Stimulated activated naive CD8-positive, alpha-beta T cell treated with anti-CD3 and anti-CD28 coated beads, Interleukin-15, Interleukin-2, amounts not matched to agents 100 U/mL and 50 U/mL, for 24 hours (primary cell): ENCODE measurements around the gene MFAP3.
"Not testable (repeated sequence)": the region's sequence is repeated elsewhere in the genome, so short reads cannot be mapped to it uniquely, and the experiment has no call there.

Experiments
- ATAC-seq: fragments of 150-1000 bp; cut with Tn5 transposase; one replicate; pipeline ENCODE4 v1.10.0; 2021
- DNase-seq: peaks from one replicate; pipeline ENCODE4 v3.0.0; 2021

MFAP3 gene

DNA sequence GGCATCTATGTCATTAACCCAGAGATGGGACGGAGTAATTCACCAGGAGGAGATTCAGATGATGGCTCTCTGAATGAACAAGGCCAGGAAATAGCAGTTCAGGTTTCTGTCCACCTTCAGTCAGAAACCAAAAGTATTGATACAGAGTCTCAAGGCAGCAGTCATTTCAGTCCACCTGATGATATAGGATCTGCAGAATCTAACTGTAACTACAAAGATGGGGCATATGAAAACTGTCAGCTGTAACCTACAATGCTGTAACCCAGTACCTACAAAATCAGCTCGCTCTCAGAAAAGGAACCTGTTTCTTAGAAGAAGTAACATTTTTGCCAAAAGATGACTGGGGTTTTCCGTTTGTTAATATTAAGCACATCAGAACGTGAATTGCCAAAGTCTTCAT lies 14.7 kb downstream of the MFAP3 start:
- no peak for ATAC-seq
- DNase-seq, result no peak

DNA sequence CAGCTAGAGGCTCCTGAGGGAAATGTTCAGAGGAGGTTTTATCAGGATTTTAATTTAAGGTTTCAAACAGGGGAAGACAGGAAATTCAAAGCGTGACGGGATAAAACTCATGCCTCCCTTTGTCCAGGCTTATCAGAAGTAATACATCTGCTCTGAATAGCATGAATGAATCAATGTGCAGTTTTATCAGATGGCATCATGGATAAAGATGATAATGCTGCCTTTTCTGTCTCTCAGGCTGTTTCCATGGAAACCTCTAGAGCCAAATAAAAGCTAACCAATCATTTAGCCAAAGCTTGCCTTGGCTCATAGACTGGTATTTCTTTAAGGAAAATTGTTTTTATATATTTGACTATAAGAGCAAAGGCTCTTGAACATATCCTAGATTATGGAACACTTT lies 16.4 kb downstream of the MFAP3 start:
- DNase-seq (no peak), ATAC-seq (no peak)

DNA sequence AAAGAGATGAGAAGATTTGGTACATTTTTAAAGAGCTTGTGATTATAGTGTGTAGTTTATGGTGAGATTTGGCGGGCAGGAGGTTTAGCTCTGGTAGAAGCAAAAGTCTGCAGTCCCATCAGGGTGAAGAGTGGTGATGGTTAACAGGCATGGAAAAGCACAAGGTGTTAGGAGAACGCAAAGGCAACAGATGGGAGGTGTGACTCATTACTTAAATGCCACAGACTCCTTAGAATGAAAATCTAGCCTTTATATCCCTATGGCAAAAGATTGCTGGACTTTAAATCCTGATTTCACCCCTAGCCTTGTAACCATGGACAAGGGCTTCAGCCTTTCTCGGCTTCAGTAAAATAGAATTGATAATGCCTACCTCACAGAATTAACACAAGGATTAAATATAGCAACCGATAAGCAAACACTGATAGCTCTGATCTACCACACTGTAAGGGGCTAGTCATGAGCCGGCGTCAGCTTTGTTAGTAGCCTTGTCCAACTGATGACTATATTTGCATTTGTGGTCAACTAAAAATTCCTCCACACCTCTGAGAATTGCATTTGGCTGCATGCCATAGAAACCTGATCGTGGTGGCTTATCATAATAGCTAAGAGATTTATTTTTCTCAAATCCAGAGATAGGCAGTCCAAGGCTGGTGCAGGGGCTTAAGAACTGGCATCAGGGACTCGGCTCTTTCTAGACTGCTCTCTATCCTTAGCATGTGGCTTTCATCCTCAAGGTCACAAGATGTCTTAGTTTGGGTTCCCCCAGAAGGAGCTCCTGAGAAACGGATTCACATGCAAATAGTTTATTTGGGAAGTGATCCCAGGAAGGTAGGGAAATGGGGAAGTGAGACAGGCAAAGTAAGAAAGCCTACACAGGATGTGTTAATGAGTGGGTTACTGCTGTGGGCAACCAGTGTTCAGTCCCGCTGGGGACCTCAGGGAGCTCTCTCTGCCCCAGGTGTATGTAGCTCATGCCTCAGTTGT lies 19.6 kb downstream of the MFAP3 start:
- no peak for DNase-seq
- ATAC-seq, result no peak

DNA sequence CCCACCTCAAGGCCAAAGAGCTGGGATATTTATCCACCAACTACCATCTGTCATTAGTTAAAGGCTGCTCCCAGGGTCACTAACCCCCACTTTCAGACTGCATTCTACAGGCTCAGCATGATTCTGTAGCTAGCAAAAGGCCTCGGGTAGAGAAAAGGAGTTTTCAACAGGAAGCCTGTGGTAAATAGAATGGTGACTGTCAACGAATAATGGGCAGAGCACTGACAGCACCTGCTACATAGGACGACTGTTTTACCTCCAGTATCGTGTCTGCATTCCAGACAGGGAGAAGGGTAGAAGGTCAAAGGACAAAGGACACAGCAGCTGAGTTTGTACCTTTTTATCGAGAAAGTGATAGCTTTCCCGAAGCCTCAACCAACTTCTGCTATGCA lies 20.3 kb downstream of the MFAP3 start:
- ATAC-seq, result no peak
- no peak for DNase-seq

DNA sequence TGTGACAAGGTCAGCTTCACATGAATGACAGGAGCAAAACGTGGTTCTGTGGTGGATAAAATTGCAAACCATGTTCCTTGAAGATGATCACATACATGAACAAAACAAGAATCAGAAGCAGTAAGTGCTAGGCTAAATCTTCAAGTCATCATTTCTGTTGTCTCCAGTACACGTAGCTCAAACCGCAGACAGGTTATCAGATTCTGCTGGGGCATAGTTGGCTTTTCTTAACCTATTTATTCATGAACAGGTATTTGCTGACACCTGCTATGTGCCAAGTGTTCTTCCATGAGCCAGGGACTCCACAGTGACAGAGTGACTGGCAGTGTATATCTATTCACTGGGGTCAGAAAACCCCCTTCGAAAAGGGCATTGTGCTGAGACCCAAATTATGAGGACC lies 20.8 kb downstream of the MFAP3 start:
- ATAC-seq, result no peak
- no peak for DNase-seq

DNA sequence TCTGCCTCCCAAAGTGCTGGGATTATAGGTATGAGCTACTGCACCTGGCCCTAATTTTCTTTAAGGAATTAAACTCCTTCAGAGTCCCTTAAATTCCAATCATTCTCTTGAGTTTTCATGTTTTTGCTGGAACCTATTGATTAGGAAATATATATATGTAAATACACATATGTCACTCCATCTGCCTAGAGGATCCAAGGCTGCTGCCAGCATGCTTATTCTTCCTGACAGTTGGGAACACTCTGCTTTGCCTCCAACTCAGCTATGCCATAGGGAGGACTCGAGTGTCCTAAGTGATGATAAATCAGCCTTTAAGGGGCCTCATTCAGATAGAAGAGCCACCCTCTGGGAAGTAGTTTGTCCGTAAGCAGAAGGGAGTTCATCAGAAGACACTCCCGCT lies 21.8 kb downstream of the MFAP3 start:
- DNase-seq (no peak), ATAC-seq (no peak)

DNA sequence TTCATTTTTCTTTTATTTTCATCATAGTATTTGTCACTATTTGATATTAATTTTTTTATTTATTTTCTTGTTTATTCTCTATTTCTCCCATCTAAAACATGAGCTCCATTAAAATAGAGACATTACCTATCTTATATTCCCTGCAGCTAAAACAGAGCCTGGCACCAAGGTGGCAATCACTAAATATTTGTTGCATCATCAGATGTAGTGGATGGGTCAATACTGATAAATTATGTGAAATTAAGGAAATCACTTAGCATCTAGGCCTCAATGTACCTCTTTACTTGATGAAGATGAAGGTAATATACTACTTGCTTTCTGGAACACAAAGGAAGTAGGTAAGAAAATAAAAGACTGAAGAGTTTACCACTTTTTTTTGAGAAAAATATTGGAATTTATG lies 24.6 kb downstream of the MFAP3 start:
- no peak for DNase-seq
- no peak for ATAC-seq

DNA sequence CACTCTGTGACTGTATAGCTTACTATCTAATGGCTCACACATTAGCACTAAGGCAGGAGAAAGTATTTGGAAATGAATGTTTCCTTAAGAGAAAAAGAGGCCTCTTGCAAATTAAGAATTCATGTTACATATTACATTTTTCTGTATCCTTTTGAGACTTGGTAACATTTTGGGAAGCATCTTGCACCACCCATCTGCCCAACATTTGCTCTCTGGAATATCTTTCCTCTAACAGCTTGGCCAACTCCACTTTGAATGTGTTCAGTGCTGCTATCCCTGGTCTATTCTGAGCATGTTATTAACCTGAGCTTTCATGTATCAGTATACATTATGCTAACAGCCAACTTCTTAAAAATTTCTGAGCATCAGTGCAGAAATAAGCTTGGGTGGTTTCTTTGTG lies 27.2 kb downstream of the MFAP3 start:
- DNase-seq, result no peak
- no peak for ATAC-seq

DNA sequence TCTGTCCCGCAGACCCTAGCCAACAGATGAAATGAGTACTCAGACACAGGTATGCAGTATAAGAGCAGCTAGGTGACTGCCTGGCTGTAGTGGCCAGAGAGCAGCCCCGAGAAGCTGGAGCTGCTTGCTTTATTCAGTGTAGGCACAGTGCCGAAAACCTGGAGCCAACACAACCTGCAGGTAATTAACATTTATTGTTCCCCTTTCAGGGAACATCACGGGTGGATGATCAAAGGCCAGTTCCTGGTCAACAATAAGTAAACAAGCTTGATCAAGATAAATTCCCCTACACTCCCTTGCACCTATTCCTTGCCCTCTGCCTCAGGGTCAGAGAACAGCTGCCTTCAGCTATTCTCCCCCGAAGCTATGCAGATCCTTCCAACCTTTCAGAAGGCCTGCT lies 31.1 kb downstream of the MFAP3 start:
- ATAC-seq, DNase-seq: not testable (repeated sequence)

DNA sequence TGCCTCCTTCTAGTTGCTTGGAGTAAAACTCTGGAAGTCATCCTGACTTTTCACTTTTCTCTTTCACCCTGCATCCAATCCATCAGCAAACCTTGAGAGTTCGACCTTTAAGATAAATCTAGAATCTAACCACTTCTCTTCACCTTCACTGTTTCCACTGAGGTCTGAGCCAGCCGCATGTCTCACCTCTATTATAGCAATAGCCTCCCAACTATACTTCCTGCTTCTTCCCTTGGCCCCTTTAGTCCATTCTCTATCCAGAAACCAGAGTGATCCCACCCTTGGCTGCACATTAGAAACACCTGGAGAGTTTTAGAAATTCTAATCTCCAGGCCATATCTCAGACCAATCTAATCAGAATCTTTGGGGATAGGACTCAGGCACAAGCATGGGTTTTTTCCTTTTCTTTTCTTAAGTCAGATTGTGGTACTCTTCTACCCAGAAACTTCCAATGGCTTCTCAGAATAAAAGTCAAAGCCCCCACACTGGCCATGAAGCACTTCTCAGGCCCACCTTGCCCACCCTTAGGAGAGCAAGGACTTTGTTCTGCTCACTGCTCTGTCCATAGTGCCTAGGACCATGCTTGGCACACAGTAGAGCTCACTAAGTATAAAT lies 33.1 kb downstream of the MFAP3 start:
- ATAC-seq (no peak), DNase-seq (no peak)

DNA sequence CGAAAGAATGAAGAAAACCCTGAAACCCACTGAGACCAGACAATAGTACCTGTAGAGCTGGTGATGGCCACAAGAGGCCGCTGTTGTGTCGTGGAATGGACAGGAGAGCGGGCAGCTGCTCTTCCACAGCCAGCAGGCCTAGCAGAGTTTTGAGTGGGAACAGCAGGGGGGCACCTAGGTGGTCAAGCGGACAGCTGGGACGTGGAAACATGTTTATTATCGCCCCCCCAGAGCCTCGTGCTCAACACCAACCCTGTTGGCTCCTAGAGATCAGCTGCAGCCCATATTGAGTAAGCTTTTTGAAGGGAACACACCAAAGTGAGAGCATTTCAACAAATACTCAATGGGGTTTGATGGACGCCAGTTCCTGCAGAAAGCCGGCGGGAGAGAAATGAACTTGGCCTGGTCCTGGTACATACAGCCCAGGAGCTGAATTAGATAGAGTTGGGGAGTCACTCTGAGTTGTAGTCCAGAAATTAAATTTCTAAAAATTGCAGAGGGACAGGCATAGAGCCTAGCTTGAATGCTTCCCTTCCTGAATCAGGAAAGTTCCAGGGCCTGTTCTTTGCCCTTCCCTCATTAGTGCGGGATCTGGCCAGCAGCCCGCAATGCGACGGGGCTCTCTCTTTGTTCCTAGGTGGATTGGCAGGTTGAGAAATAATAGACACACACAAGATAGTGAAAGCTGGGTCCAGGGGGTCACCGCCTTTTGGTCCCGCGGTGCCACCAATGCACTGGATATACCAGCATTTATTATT lies 33.8 kb downstream of the MFAP3 start:
- ATAC-seq (peak; percentile 78), DNase-seq (peak; percentile 86)

DNA sequence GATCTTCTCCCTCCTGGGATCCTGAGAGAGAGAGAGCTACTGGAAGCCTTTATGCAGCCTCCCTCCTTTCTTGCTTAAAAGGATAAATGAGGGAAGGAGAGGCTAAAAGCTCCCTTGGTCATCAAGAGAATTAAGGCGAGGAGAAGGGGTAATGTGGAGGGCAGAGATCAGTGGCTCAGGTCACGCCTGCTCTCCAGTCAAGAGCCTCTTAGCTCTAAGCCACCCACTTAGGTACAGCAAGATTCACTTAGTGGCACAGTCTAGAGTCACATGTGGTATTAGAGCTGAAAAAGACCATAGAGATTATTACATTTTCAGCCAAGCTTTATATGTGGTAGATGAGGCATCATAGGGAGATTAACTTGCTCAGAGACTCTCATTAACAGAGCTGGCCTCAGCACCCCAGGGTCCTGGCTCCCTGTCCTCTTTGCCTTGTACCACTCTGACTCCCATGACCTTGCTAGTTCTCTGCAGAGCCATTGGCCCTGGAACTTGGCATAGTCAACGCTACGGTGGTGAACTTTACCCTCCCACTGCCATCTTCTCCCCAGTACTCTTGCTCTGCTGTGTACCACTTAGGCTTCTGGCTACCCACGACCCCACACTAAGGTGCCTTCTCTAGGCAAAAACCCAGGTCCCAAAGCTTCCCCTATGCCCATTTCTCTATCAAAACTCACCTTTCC lies 37.6 kb downstream of the MFAP3 start:
- no peak for ATAC-seq

DNA sequence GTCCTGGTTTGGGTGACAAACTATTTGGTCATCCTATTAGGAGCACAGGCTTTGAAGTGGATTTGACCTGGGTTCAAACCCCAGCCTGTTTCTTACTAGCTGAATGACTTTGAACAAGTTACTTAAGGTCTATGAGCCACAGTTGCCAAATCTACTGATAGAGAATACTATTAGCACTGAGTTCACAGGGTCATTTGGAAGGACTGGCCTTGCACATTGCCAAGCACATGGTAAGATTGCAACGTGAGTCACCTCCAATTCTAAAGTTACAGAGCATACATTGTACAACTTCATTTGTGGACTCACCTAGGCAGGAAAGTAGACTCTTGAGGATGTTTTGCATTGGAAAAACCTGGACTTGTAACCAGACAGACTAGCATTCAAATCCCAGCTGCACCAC lies 38.9 kb downstream of the MFAP3 start:
- ATAC-seq (no peak), DNase-seq (no peak)

More for the DNA sequence above, 37.6 kb downstream of the MFAP3 start:
- no peak for DNase-seq

DNA sequence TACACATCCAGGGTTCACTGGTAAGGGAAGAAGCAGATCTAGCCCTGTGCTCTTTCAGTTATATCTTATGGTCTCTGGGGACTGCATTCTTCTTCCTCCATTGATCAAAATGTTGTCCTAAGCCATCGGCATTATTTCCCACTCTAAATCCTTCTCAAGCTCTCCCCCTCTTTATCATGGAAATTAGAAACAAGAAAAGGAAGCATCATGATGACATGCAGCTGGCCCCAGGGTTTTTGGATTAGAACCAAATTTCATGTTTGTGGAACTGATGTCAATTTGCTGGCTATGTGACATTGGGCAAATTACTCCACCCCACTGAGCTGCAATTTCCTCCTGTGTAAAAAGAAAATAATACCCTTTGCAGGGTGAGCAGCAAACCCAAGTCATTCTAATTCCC lies 39.5 kb downstream of the MFAP3 start:
- ATAC-seq (no peak), DNase-seq (no peak)

DNA sequence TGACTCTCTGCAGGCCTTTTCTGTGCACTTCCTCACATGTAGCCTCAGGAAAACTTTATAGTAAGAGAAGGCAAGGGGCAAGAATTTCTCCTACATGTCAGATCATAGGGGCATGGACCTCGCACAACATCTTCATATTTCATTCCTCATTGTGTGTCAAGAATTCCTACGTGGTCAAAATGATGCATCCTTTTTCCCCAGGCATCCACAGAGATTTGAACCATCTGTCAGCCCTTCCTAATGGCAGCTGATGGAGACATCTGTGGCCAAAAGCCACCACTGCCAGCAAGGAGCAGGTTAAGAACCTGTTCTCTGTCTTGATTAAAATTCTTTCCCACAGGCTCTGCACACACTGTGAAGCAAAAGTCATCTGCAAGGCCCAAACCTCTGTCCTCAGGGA lies 42.5 kb downstream of the MFAP3 start:
- DNase-seq, result no peak
- ATAC-seq, result no peak

DNA sequence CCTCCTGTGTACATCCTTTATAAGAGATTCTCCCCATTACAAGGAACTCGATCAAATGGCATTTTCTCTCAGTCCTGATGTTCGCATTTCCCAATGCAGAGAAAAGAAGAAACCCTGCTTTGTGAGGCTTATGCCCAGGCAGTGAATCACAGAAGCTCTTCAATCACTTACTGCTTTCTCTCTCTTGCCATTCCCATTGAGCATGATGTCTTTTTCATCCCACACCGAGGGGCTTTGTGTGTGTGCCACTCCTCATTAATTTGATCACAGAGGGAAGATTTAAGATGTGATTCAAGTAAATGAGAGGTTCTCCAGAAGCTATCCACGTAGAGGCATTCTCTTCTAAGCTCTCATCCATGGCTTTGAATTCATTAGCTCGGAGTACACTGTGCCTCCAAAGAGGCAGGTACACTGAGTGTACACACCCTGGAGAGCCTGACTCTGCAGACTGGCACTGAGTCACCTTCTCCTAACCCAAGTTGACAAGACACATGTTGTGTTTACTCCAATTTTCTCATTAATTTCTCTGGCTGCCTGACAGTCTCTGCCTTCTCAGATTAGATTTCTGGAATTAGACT lies 45.4 kb downstream of the MFAP3 start:
- ATAC-seq, result no peak
- no peak for DNase-seq

DNA sequence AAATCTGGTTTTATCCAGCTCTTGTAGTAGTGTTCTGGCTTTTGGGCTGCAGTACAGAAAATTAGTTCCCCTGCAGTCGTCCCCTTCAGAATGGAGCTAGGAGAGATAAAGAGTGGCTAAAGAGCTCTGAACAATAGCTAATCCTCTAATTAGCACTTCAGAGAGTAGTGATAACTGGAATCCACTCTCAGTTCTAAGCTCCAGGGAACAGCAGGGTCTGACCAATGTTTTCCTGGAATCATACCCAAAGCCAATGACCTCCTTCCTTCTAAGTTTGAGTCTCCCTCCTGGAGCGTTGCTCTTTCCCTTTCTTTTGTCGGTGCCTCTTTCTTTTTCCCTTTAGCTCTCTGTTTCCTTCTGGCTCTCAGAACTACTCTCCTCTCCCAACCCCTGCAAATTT lies 47.4 kb downstream of the MFAP3 start:
- ATAC-seq (no peak), DNase-seq (no peak)

DNA sequence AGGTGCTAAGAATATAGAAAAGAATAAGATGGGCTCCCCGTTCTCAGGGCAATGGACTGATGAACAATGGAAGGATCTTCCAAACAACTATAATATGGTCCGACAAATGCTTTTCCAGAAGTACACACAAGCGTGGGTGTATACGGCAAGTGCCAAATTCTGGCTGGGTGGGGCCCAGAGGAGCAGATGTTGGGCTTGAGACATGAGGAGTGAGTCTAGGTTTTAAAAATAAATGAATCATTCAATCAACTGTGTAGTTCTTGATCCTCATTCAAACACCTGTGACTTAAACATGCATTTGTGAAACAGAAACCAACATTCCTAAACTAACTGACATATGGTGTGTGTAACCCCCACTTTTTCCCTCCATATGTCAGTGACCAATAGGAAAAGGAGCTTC lies 47.9 kb downstream of the MFAP3 start:
- DNase-seq (no peak), ATAC-seq (no peak)

DNA sequence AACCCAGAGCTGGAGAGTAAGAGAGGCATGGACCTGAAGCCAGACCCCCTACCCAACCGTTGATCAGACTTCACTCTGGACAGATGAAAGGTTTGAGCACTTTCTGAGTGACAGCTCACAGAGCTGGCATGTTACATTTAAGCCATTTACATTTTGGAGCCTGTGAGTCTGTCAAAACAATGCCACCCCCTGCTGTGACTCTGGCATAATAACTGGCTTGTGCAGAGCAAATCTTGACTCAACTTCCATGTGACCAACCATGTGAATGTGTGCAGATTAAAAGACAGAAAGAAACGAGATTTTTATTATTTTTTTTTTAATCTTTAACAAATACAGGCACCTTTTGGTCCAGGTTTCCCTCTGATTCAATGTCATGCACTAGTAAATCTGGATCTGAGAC lies 48.5 kb downstream of the MFAP3 start:
- no peak for ATAC-seq
- no peak for DNase-seq

DNA sequence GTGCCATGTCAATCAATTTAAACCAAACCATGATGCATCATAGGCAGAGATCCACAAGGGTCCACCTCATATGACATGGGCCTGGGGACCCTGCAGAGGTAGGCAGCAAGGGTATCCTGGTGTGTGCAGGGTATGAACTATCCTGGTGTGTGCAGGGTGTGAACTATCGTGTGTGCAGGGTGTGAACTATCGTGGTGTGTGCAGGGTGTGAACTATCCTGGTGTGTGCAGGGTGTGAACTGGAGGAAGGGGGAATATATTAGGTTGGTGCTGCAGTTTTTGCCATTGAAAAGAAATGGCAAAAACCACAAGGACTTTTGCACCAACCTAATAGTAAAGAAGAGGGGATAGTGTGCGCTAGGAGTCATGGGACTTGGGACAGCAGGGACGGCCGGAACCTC lies 50.0 kb downstream of the MFAP3 start:
- no peak for ATAC-seq
- DNase-seq, result no peak

DNA sequence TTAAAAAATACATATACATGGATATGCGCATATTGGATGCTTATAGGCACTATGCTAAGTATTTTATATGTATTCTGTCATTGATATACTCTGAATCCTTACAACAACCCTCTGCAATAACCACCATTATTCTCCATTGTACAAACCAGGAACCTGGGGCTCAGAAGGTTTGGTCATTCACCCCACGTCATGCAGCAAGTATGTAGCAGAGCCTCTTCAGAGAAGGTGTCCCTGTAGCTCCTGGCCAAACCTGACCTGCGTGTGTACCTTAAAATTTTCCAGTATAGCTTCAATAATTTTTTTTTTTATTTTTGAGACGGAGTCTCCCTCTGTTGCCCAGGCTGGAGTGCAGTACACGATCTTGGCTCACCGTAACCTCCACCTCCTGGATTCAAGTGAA lies 51.9 kb downstream of the MFAP3 start:
- no peak for ATAC-seq
- DNase-seq, result no peak
